GM18502 (cell line): ENCODE data around the gene CLEC9A.
"Not testable (repeated sequence)": the region's sequence is repeated elsewhere in the genome, so short reads cannot be mapped to it uniquely, and the experiment has no call there.

Experiments used
- ATAC-seq: cut with Tn5 transposase; IDR thresholded peaks from one replicate; pipeline ENCODE4 v1.9.1; 2021; ENCODE audit warnings: mild to moderate bottlenecking; ENCODE audit not compliant: unreplicated experiment, poor library complexity

Gene CLEC9A

DNA sequence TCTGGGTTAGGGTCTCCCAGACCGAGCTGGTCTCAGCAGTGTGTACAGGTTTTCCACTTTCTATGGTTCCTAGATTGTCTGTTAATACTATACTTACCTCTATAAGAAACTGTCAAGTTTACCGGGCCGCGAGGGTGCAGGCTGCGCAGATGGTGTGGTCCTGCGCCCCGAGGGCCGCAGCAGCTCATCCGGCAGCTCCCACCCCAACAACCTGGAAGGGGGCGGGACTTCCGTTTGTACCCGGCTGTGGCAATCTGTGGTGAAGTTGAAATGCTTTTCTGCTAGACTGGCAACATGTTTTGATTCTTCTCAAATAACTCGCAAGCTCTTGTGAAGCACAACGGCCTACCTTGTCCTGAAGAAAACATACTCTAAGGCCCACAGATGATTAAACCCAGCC is at the start of gene CLEC9A:
TSS of gene CLEC9A (plus strand) at position 237 of the 400 bp plus-strand sequence. CDS start 22,006 bp downstream, outside the sequence.
- no peak for ATAC-seq

DNA sequence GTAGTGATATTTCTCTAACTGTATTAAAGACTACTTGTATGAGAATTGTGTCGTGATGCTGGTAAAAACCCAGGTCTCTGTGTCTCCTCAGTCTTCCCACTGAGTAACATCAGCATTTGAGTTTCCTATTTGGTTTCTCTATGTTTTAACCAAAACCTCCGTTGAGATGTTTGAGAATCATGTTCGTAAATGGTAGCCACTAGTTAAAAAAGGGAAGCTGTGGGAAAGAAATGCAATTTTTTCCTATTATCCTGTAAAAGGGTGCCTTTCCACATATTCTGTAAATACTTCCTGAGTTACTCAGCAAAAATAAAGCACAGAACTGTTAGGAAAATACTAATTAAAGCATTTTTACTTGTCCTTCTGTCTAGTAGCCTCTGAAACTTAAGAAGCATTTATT is 38.6 kb upstream of the CLEC9A start:
- no peak for ATAC-seq

DNA sequence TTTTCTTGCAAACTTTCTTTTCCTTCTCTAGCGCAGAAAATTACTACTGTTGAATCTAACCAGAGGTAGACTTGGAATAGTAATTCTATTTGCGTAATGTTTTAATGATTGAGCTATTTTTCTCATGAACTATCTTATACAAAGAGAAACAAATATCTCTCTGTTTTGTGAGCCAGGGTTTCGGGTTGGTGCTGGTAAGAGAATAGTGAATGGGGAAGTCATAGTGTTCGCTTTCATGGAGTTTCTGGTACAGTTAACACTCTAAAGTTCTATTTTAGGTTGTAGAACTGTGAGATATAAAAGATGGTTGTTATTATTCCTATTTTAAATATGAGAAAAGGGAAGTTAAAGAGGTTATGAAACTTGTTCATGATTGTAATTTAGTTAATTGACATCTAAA is 38.2 kb upstream of the CLEC9A start:
- ATAC-seq = no peak

DNA sequence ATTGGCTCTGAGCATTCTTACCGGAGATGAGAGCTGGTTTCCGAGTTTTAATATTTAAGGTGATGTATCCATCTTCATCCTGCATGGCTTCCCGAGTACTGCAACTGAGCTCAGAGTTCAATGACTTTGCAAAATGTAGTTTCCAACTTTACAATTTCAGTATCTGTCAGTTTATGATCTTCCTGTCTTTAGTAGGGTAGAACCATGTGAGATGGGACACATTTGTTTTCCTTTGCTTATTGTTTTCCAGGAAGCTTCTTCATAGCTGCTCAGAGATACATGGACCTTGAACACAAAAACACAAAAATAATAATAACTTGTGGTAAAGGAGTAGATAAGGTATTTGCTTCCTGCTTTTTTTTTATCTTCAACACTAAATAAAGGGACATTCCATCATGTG is 31.5 kb upstream of the CLEC9A start, which contains the start of gene CLEC1B:
TSS of gene CLEC1B (minus strand) at position 106 of the 400 bp plus-strand sequence. CDS start at position 85, 21 bp downstream.
- no peak for ATAC-seq

DNA sequence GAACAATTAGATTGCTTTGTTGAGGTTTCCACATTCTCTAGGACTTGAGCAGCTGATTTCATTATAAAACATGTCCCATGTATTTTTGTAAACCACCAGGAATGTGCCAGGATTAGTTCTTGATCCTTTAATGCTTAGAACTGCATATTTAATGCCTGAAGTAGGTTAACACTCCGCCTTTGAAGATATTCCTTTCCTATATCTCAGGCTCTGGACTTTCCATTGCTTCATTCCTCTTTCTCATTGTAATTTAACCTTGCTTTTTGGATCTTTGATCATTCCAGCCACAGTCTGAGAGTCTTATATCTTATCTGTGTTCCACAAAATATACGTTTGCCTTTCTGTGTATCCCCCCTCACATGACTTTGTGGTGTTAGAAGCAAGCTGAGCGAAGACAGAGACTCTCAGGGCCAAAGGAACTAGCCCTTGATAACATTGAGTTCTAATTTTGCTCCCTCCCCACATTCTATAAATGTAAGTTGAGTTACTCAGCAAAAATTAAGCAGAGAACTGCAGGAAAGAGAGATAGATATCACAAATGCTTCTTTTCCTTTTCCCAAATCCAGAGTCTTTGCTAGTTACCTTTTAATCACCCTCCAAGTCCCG is 29.2 kb upstream of the CLEC9A start:
- no peak for ATAC-seq

DNA sequence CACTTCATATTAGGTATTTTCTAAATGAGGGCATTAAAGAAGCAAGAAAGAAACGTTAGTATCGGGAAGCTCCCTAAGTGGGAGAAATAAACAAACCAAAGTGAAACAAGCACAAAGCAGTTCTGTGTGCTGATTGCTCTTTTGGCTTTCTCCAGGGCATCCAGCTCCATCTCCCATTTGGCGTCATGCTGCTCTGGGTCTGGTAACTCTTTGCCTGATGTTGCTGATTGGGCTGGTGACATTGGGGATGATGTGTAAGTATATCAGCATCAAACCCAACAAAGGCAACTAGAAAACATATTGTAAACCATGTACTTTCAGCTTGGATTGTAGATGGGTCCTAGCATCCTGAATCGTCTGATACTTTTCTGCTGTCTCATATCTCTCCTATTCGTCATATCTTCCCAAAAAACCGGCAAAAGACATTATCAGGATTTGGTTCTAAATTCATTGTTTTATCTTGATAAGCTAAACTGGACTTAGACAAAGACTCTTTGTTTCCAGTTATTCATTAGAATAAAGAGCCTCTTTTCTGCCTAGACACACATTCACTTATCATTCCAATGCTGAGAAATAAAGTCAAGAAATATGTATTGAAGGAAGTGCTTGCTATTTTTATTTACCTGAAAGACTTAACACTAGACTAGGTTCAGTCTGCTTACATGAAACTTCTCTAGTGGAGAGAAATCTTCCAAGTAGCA is 17.7 kb upstream of the CLEC9A start:
- no peak for ATAC-seq

DNA sequence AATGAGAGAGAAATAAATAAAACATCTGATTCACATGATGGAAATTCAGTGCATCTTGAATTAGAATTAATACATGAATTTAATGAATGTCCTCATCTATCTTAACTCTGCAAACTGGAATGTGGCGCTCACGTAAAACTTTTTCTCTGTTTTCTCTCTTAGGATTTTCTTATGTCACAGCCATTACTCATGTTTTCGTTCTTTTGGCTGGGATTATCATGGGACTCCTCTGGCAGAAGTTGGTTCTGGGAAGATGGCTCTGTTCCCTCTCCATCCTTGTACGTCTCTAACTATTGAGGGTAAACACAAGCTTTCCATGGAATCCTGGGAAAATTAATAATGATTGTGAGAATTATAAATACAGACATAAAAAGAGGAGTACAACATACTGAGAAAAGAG is 15.0 kb upstream of the CLEC9A start:
- no peak for ATAC-seq

DNA sequence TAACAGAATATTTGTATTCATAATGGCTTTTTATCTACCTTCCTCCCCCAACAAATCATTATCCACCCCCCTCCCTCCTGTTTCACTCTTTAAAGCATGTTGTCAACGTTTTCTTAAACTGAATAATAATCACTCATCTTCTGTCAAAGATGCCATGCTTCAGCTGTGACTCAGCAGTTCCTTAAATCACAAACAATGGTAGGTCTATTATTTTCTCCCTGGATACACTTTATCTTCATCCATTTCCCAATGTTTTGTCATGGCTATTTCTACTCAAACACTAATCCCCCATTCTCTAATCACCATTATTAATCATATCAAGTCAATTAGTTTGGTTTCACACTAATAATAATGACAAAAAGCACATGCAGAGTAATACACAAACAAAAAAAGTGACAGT is 13.6 kb upstream of the CLEC9A start:
- ATAC-seq = no peak

DNA sequence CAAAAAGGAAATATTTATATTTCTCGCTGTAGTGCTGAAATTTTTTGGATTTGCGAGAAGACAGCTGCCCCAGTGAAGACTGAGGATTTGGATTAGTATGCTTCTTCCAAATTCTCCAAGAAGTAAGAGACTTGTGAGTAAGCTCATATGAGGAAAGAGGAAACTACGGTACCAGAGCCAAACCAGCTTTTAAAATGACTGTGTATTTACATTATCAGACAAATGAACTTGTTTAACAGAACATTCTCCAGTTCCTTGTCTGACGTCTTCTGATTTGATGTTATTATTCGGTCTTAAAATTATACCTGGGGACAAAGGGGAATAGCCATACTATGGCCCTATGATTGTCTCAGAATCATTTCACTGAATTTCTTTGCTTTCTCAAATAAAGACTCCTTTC is 12.1 kb upstream of the CLEC9A start:
- ATAC-seq = no peak

DNA sequence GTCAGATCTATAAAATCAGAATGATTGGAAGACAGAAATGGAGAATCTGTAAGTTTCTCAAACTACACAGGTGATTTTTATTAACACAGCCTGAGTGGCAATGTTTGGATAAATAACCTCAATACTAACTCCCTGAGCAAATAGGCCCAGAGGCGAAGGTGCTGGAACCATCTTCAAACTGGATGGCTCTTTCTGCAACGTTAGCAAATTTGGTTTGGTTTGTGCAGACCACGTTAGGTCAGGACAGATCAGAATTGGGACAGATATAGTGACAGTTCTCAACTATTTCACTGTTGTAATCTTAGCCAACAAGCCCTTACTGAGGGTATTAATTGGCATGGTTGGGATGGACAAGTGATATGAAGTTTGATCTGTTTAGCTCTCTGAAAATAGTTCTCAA is 9.1 kb upstream of the CLEC9A start:
- ATAC-seq = no peak

DNA sequence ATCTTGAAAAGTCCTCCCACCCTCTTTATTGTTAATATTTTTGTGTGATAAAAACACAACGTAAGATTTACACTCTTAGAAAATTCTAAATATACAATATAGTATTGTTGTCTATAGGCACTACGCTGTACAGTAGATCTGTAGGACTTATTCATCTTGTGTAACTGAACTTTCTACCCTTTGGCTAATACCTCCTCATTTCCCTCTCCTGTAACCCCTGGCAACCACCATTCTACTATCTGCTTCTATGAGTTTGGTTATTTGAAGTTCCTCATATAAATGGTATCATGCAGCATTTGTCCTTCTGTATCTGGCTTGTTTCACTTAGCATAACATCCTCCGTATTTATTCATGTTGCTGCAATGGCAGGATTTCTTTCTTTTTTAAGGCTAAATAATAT is 5.2 kb upstream of the CLEC9A start:
- ATAC-seq = no peak

DNA sequence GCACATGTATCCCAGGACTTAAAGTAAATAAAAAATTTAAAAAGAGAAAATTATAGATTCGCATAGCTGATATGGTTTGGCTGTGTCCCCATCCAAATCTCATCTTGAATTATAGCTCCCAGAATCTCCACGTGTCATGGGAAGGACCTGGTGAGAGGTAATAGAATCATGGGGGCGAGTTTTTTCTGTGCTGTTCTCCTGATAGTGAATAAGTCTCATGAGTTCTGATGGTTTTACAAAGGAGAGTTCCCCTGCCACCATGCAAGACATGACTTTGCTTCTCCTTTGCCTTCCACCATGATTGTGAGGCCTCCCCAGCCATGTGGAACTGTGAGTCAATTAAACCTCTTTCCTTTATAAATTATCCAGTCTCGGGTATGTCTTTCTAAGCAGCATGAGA is 3.8 kb upstream of the CLEC9A start:
- ATAC-seq = not testable (repeated sequence)

DNA sequence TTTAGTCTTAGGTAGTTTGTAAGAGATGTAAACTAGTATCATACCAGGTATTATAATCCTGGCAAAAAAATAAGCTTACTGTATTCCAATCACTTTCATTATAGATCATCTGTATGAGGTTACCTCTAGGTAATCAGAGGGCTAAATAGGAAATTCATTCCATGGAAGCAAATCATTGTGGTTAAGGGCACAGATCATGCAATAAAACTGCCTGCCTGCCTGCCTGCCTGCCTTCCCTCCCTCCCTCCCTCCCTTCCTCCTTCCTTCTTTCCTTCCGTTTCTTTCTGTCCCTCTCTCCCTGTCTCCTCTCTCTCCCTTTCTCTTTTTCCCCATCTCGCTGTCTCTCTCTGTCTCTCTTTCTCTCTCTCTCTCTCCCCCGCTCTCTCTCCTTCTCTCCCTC is 3.2 kb upstream of the CLEC9A start:
- no peak for ATAC-seq

DNA sequence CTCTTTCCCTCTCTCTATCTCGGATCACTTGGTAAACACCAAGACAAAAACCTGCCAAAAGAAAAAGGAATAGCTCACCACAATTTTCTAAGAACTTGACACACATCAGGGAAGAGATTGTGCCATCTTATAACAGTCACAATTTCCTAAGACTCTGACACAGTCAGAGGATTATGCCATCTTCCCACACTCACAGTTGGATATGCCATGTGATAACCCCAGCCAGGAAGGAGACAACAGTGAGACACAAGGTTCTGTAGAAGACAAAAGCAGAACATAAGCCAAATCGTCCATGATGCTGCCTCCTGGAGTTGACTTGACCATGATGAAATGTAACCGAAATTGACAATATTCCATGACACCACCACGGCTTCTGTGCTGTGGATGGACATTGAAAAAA is 2.8 kb upstream of the CLEC9A start:
- ATAC-seq = no peak

DNA sequence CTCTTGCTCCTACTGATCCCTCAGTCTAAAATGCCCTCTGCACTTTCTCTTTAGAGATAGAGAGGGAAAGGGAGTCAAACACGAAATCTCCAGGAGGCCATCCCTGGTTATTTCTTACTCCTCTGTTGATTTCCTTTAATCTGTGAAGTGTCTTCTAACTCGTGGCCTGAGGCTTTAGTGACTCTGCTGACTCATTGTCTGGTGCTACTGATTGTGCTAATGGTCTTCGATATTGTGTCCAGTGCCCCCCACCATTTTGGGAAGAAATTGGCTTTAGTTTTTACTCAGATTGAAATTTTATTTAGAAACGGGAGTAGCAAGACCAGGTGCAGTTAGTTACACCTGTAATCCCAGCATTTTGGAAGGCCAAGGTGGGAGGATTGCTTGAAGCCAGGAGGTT is 839 bp downstream of the CLEC9A start:
- no peak for ATAC-seq

DNA sequence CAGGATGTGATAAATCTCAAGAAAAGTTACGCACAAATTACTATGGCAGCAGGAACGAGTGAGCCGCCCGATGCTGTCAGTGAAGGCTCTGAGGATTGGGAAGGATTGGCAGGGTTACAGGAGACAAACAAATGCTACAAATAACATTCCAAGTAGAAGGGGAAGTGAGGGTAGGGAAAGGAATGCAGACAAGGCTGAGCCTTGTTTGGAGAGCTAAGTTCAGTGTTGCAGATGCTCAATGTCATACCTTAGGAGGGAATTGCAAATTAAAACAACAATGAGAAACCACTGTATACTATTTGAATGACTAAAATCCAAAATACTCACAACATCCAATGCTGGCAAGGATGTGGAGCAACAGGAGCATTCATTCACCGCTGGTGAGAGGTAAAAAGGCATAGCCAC is 1.3 kb downstream of the CLEC9A start:
- no peak for ATAC-seq

DNA sequence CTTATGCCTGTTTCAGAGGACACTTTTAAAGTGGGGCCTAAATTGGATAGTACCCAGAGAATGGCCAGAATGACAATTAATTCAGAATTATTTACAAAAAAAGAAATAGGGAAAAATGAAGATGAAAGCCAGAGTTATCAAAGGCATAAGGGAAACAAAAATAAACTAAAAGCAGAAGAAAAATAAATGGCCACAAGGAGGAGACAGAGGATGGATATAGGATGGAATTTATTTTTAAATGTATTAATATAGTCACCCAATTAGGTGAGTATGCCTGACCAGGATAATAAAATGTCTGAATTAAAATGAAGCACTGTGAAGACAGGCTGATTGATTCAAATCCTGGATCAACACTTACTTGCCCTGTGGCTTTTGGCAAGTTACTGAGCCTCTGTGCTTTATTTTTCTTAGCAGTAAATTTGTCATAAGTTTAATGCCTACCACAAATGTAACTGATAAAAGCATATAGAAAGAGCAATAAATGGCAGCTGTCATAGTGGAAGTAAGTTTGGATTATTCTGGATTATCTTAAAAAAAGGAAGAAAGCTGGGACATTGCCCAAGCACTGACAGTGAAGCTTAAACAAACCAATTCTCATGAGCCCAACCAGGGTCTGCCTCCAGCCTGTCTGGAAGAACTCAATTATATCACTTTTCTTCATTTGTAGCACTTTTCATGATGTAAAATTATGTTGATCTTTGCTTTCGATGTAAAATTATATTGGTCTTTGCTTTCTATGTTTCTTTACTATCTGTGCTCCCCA is 3.5 kb downstream of the CLEC9A start:
- no peak for ATAC-seq

DNA sequence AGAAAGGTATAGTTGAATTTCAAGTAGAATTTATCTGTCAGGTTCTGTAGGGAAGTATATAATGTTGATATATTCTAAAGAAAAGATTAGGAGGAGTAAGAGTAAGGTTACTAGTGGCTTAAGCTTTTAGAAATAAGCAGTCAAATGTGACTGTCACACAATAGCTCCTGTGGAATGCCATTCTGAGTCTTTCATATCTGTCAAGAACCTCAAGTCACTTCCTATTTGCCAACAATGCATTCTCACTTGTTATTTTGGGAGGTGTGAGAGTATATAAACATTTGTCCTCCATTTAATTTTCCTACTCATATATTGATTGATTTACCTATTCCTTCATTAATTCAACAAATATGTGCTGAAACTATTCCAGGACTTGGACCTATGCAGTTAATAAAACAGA is 11.7 kb downstream of the CLEC9A start:
- ATAC-seq = no peak

DNA sequence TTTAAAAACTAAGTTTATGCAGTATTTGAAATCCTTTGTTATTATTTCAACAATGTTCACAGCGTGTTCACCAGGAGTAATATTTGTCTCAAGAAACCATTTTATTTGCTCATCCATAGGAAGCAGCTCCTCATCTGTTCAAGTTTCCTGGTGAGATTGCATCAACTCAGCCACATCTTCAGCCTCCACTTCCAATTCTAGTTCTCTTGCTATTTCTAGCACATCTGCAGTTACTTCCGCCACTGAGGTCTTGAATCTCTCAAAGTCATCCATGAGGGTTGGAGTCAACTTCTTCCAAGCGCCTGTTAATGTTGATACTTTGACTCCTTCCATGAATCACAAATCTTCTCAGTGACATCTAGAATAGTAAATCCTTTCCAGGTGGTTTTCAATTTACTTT is 18.0 kb downstream of the CLEC9A start:
- ATAC-seq = no peak

DNA sequence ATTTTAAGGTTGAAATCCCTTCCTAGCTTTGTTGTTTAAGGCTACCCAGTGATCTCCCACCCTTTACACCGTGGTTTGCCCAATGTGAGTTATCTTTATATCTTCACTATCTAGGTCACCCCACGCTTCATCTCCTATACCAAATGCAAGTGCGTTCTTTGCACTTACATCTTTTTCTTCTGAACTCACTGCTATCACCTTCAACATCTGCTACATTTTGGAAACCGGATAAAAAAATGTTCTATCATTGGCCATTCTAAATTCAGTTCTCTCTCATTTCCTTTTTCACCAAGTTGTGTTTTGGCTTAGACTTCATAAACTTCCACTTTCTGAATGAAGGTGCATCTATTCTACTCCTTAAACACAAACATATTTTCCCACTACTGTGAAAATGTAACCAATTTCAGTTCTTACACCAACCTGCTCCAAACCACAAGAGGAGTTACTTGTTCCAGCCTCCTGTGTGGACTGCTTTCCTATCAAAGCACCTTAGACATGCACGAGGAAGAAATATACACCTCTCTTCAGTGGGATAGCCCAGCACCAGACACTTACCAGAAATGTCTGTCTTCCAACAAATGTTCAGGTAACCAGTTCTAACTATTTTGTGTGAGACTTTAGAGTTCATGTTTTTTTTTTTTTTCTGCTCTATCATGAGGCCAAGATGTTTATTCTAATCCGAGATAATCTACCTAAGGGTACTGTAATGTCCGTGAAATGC is 21.9 kb downstream of the CLEC9A start:
- ATAC-seq = no peak

DNA sequence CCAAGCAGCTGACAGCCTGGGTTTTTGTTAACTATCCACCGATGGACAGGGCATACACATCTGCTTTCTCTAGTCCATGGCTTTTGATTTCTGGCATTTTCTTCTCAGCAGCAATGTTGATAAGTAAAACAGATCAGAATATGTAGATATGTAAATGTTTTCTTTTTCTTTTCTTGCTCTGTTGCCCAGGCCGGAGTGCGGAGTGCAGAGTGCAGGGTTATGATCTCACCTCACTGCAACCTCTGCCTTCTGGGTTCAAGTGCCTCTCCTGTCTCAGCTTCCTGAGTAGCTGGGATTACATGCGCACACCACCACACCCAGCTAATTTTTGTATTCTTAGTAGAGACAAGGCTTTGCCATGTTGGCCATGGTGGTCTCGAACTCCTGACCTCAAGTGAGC is 27.9 kb downstream of the CLEC9A start:
- ATAC-seq = no peak
